B cell (primary cell): ENCODE measurements around the gene PARD6A. TPM values are rescaled to one million over a fixed set of nuclear protein-coding genes. Genes with fewer than 3 reads are reported as not detected.
"Not testable (repeated sequence)": the region's sequence is repeated elsewhere in the genome, so short reads cannot be mapped to it uniquely, and the experiment has no call there.

Experiments
- ATAC-seq: fragments of 200-7000 bp; cut with Tn5 transposase; one replicate; pipeline ENCODE4 v1.10.0; 2021; ENCODE audit warnings: low read depth, mild to moderate bottlenecking, moderate number of reproducible peaks, moderate library complexity
- CTCF ChIA-PET: fragments of 350-600 bp; sonication (Branson Sonifier 250); formaldehyde crosslinking; loops from one replicate; lab custom pipeline; 2021; ENCODE audit warnings: antibody characterized with exemption, inconsistent platforms; lab: Charles Lee
- POLR2A ChIA-PET: fragments of 350-600 bp; sonication (Branson Sonifier 250); formaldehyde crosslinking; loops from one replicate; lab custom pipeline; 2021; ENCODE audit warnings: antibody characterized with exemption; lab: Charles Lee
- DNase-seq: peaks from one replicate; pipeline ENCODE4 v3.0.0; 2013
- H2AFZ ChIP-seq: 2 replicates; pipeline ENCODE4 v1.6.1; 2012; ENCODE audit warnings: mild to moderate bottlenecking, low read depth, low read length; ENCODE audit not compliant: insufficient read depth, poor library complexity, severe bottlenecking
- H3K27ac ChIP-seq, 2 donors: 1 replicate in 1 of 2; 2 replicates in 1 of 2; pipeline ENCODE4 v1.5.1; 2012 to 2013; ENCODE audit warnings: low read length in 2 of 2, mild to moderate bottlenecking in 2 of 2, moderate library complexity in 1 of 2
- H3K27me3 ChIP-seq, 4 experiments: fragments of 200-600 bp in 1 of 4; sonication (generic) in 1 of 4; replicated peaks in 1 of 4; 1 replicate in 2 of 4; 2 replicates in 2 of 4; pipeline versions ENCODE4 v1.6.1 to v1.7.0; 2013 to 2016; ENCODE audit warnings: low read length in 3 of 4, mild to moderate bottlenecking in 2 of 4, mixed read lengths in 1 of 4, moderate library complexity in 1 of 4; ENCODE audit not compliant: insufficient read depth in 4 of 4, control insufficient read depth in 3 of 4; ENCODE audit errors: control extremely low read depth in 1 of 4
- H3K36me3 ChIP-seq, 2 experiments: replicated peaks in 1 of 2; 1 replicate in 1 of 2; 2 replicates in 1 of 2; pipeline versions ENCODE4 v1.6.1 to v1.7.1; 2013; ENCODE audit warnings: low read length in 1 of 2; ENCODE audit not compliant: insufficient read depth in 2 of 2, control insufficient read depth in 1 of 2; ENCODE audit errors: control extremely low read depth in 1 of 2, extremely low read depth in 1 of 2
- H3K4me1 ChIP-seq, 2 donors: fragments of 200-600 bp in 1 of 2; sonication (generic) in 1 of 2; 1 replicate in 1 of 2; 2 replicates in 1 of 2; pipeline versions ENCODE4 v1.5.1 to v1.6.1; 2013 to 2017; ENCODE audit warnings: low read length in 2 of 2; ENCODE audit not compliant: control insufficient read depth in 2 of 2, insufficient read depth in 2 of 2
- H3K4me2 ChIP-seq: replicated peaks from 2 replicates; pipeline ENCODE3; 2012; ENCODE audit warnings: mild to moderate bottlenecking, low read depth, low read length; ENCODE audit not compliant: poor library complexity, severe bottlenecking
- H3K4me3 ChIP-seq, 5 experiments: fragments of 200-600 bp in 1 of 5; sonication (generic) in 1 of 5; 1 replicate in 3 of 5; 2 replicates in 2 of 5; pipeline versions ENCODE4 v1.5.1 to v1.7.0; 2011 to 2016; ENCODE audit warnings: low read length in 4 of 5, mild to moderate bottlenecking in 4 of 5, low read depth in 2 of 5, control low read depth in 1 of 5, moderate library complexity in 1 of 5; ENCODE audit not compliant: insufficient read depth in 1 of 5; ENCODE audit errors: control extremely low read depth in 1 of 5, extremely low read depth in 1 of 5
- H3K79me2 ChIP-seq: fragments of 200-600 bp; sonication (generic); one replicate; pipeline ENCODE4 v1.6.0; 2016; ENCODE audit warnings: low read length; ENCODE audit not compliant: control insufficient read depth, insufficient read depth
- H3K9ac ChIP-seq: fragments of 200-600 bp; sonication (generic); 2 replicates; pipeline ENCODE4 v1.6.1; 2017; ENCODE audit warnings: mild to moderate bottlenecking, low read length, moderate library complexity
- H3K9me3 ChIP-seq, 3 donors: one replicate each; pipeline versions ENCODE4 v1.6.1 to v1.7.1; 2013; ENCODE audit warnings: low read length in 2 of 3; ENCODE audit not compliant: control insufficient read depth in 2 of 3, insufficient read depth in 1 of 3; ENCODE audit errors: control extremely low read depth in 1 of 3
- H4K20me1 ChIP-seq: 2 replicates; pipeline ENCODE4 v1.6.0; 2012; ENCODE audit warnings: mild to moderate bottlenecking, low read length; ENCODE audit not compliant: insufficient read depth, control insufficient read depth, poor library complexity, severe bottlenecking
- H3K27ac Mint-ChIP-seq: one replicate; pipeline ENCODE4 v1.8.0; 2021; ENCODE audit warnings: mixed read lengths
- H3K27me3 Mint-ChIP-seq: one replicate; pipeline ENCODE4 v1.8.0; 2021; ENCODE audit warnings: mixed read lengths
- H3K4me1 Mint-ChIP-seq: one replicate; pipeline ENCODE4 v1.8.0; 2021; ENCODE audit warnings: mixed read lengths
- H3K4me3 Mint-ChIP-seq: one replicate; pipeline ENCODE4 v1.8.0; 2021; ENCODE audit warnings: mixed read lengths
- H3K9me3 Mint-ChIP-seq: one replicate; pipeline ENCODE4 v1.8.0; 2022; ENCODE audit warnings: mixed read lengths; ENCODE audit not compliant: insufficient read depth
- CTCF ChIP-seq: fragments of 200-600 bp; IDR thresholded peaks from one replicate; pipeline ENCODE4 v1.8.0; 2022; ENCODE audit warnings: antibody characterized with exemption, mild to moderate bottlenecking
- EZH2 ChIP-seq: IDR thresholded peaks from 2 replicates; pipeline ENCODE4 v1.6.1; 2012; ENCODE audit warnings: borderline replicate concordance, low read depth, mild to moderate bottlenecking, moderate library complexity, low read length; ENCODE audit not compliant: insufficient read depth, poor library complexity, severe bottlenecking
- WGBS: methylation state at CpG from one replicate; pipeline ENCODE4 v1.1.5; 2013; ENCODE audit warnings: missing lambda C conversion rate; ENCODE audit not compliant: insufficient coverage; 5-methylcytosine and 5-hydroxymethylcytosine counted together
- intact Hi-C: fragments of 100-400 bp; cut with micrococcal nuclease; formaldehyde crosslinking; loops from one replicate; pipeline ENCODE4 v1.10.0; 2022
- polyA plus RNA-seq: library from polyadenylated mRNA; depleted of rRNA; stranded (reverse); fragments of >200 nt; gene quantifications from 2 replicates; pipeline ENCODE4 v1.2.3, GENCODE V29; 2012
- total RNA-seq, 2 donors: library from RNA; stranded (reverse); fragments of 120-200 nt in 1 of 2; gene quantifications; 1 replicate in 1 of 2; 2 replicates in 1 of 2; pipeline versions ENCODE4 v1.2.3 to v1.2.4, GENCODE V29; 2013 to 2022

PARD6A gene
- total and polyA plus RNA-seq, 2 donors (not counting 1 experiment from before 2014, with no cell fraction given) = 14.8 to 15.9 TPM

GRCh38 chr16:67685388-67686112, 24.8 kb downstream of the PARD6A start:
- intact Hi-C loops = no loop called here
- Histone ChIP-seq H3K9me3 (no peaks in the 10 kb centered on the region), H3K79me2 (peaks cover 11% of the 10 kb centered on the region), H3K27me3 (no peaks in the 10 kb centered on the region), H3K27ac (no peak overlapping the region), H2AFZ (no peak overlapping the region), H3K36me3 (peaks cover 0 to 21% of the 10 kb centered on the region in 2 experiments), H3K9ac (peak overlapping the region; percentile 29), H3K4me2 (peak overlapping the region; percentile 63), H3K4me3 (peak overlapping the region in 1 of 5 experiments; percentile 19), H3K4me1 (peaks cover 18 to 26% of the 10 kb centered on the region in 2 donors), H4K20me1 (no peaks in the 10 kb centered on the region)
- POLR2A ChIA-PET = interaction anchor here (0.8 to 1.3 kb wide), 4 partner anchors 13 to 523 kb away, joined by 3 to 5 read pairs (median 3); partner anchors contain the start of gene GFOD2
- peak overlapping the region; percentile 83 for H3K27ac Mint-ChIP-seq
- no peaks in the 10 kb centered on the region for H3K9me3 Mint-ChIP-seq
- TF ChIP-seq CTCF (no peak), EZH2 (no peak)
- peak overlapping the region; percentile 65 for H3K4me3 Mint-ChIP-seq
- WGBS = 82% methylated on average over 11 of the region's 17 CpGs
- H3K27me3 Mint-ChIP-seq = no peaks in the 10 kb centered on the region
- CTCF ChIA-PET = interaction anchor here (0.6 to 1.5 kb wide), 5 partner anchors 13 to 224 kb away, joined by 3 to 10 read pairs (median 3); no protein-coding TSS in a partner anchor
- ATAC-seq = peak; percentile 86
- peaks cover 24% of the 10 kb centered on the region for H3K4me1 Mint-ChIP-seq
- peak; percentile 66 for DNase-seq

GRCh38 chr16:67693517-67694285, 32.9 kb downstream of the PARD6A start:
- H2AFZ ChIP-seq, H3K27ac ChIP-seq, intact Hi-C loops, H3K27me3 ChIP-seq, H3K27me3 Mint-ChIP-seq, H3K9me3 ChIP-seq, H3K4me3 ChIP-seq, H3K4me3 Mint-ChIP-seq, ATAC-seq, DNase-seq, H3K4me1 ChIP-seq, H3K36me3 ChIP-seq, H3K9ac ChIP-seq, H3K9me3 Mint-ChIP-seq, H4K20me1 ChIP-seq, H3K4me2 ChIP-seq: not testable (repeated sequence)
- ChIA-PET POLR2A (interaction anchor here (0.7 to 1.2 kb wide), 2 partner anchors 28 to 30 kb away, joined by 3 read pairs; no protein-coding TSS in a partner anchor), CTCF (interaction anchor here (0.6 to 1.3 kb wide), 3 partner anchors 21 to 48 kb away, joined by 3 read pairs; partner anchors contain the start of gene CARMIL2)
- peak overlapping the region; percentile 32 for H3K27ac Mint-ChIP-seq
- H3K79me2 ChIP-seq = peaks cover 32% of the 10 kb centered on the region
- WGBS = 98% methylated on average over 6 of the region's 8 CpGs
- peaks cover 17% of the 10 kb centered on the region for H3K4me1 Mint-ChIP-seq
